Upper lobe of right lung (tissue), 1 donor: ENCODE data around the gene SYK. TPM values are rescaled to one million over a fixed set of nuclear protein-coding genes. Genes with fewer than 3 reads are reported as not detected.
A peak's percentile ranks its signal among the peaks of the same experiment; 100 is the strongest.
"Not testable (repeated sequence)": the region's sequence is repeated elsewhere in the genome, so short reads cannot be mapped to it uniquely, and the experiment has no call there.

Source experiments
- ATAC-seq: fragments of 200-7000 bp; cut with Tn5 transposase; one replicate; pipeline ENCODE4 v1.9.1; 2020; ENCODE audit warnings: mild to moderate bottlenecking, moderate library complexity
- DNase-seq: peaks from one replicate; pipeline ENCODE4 v3.0.0-alpha.2; 2020
- H3K27ac ChIP-seq: fragments of 200-600 bp; one replicate; pipeline ENCODE4 v1.8.0; 2022
- H3K27me3 ChIP-seq: fragments of 200-600 bp; one replicate; pipeline ENCODE4 v1.8.0; 2022; ENCODE audit warnings: mild to moderate bottlenecking
- H3K36me3 ChIP-seq: fragments of 200-600 bp; one replicate; pipeline ENCODE4 v1.8.0; 2022
- H3K4me1 ChIP-seq: fragments of 200-600 bp; one replicate; pipeline ENCODE4 v1.8.0; 2022
- H3K4me3 ChIP-seq: fragments of 200-600 bp; one replicate; pipeline ENCODE4 v1.8.0; 2022; ENCODE audit warnings: mild to moderate bottlenecking
- H3K9me3 ChIP-seq: fragments of 200-600 bp; one replicate; pipeline ENCODE4 v1.8.0; 2022
- intact Hi-C: fragments of 100-400 bp; cut with DNase I; formaldehyde crosslinking; loops from one replicate; pipeline ENCODE4 v1.11.0; 2022
- total RNA-seq: library from RNA; stranded (reverse); fragmentation: NEBNext Ultra II Directional; extraction: Animal tissue kit (Norgen Biotek cat#: 25700); gene quantifications from one replicate; pipeline ENCODE4 v1.2.1, GENCODE V29; 2021
- TF ChIP-seq, protein P1 (sequence below): fragments of 200-600 bp; IDR thresholded peaks from one replicate; pipeline ENCODE4 v1.8.0; 2022; ENCODE audit warnings: antibody characterized with exemption
- donor health status: DM: no; HTN: yes; CAD: no; lungs with severe emphysema.

The SYK gene
- total RNA-seq, 1 donor from 2014 or later, result 63.8 TPM

DNA sequence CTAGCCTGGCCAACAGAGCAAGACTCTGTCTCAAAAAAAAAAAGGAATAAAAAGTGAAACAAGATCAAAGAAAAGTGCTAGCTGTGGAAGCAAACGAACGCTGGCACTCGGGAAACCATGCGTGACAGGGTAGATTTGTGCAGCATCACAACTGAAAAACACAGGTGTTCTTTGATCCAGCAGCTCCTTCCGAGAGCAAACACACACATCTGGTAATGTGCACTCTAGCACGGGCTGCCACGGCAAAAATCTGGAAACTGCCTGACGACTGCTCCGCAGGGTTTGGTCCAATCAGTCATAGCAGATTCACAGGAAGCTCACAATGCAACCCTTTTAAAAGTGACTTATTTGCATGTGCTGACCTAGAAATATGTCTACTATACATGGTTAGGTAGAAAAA, 80.0 kb downstream of the SYK start:
- Histone ChIP-seq H3K4me3 (no peak overlapping the region), H3K27me3 (no peaks in the 10 kb centered on the region), H3K36me3 (peaks cover 26% of the 10 kb centered on the region), H3K27ac (no peak overlapping the region), H3K9me3 (no peaks in the 10 kb centered on the region), H3K4me1 (no peaks in the 10 kb centered on the region)
- intact Hi-C loops, result no loop called here
- ATAC-seq, result no peak
- TF ChIP-seq, protein P1, sequence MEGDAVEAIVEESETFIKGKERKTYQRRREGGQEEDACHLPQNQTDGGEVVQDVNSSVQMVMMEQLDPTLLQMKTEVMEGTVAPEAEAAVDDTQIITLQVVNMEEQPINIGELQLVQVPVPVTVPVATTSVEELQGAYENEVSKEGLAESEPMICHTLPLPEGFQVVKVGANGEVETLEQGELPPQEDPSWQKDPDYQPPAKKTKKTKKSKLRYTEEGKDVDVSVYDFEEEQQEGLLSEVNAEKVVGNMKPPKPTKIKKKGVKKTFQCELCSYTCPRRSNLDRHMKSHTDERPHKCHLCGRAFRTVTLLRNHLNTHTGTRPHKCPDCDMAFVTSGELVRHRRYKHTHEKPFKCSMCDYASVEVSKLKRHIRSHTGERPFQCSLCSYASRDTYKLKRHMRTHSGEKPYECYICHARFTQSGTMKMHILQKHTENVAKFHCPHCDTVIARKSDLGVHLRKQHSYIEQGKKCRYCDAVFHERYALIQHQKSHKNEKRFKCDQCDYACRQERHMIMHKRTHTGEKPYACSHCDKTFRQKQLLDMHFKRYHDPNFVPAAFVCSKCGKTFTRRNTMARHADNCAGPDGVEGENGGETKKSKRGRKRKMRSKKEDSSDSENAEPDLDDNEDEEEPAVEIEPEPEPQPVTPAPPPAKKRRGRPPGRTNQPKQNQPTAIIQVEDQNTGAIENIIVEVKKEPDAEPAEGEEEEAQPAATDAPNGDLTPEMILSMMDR, result no peak
- no peak for DNase-seq

DNA sequence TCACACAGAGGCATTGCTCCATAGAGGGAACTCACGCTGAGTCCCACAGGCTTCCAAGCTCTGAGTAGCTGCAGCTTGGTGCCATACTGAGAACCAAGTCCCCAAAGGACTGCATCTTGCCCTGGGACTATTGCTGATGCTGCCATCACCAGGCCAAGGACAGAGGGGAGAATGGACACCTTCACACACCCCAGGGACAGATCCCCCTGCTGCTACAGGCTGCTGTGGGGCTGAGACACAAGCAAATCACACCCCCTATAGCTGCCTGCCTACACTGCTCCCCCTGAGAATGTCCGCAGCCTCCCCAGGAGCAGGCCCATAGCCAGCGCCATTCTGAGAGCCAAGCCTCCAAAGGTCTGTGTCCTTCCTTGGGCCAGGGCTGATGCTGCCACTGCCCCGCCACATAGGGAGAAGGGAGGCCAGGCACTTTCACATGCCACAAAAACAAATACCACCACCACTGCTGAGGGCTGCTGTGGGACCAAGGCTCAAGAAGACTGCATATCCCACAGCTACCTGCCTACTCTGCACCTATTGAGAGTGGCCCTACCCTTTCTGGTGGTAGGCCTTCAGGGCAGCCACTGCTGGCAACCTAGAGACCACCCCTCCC, 81.5 kb downstream of the SYK start:
- H3K4me3 ChIP-seq, result no peak overlapping the region
- DNase-seq (no peak), ATAC-seq (peak; percentile 23)
- peaks cover 22% of the 10 kb centered on the region for H3K36me3 ChIP-seq
- no peaks in the 10 kb centered on the region for H3K4me1 ChIP-seq
- no peak overlapping the region for H3K27ac ChIP-seq
- intact Hi-C loops, result no loop called here
- H3K9me3 ChIP-seq, result no peaks in the 10 kb centered on the region
- no peaks in the 10 kb centered on the region for H3K27me3 ChIP-seq
- TF ChIP-seq, protein P1, result no peak

DNA sequence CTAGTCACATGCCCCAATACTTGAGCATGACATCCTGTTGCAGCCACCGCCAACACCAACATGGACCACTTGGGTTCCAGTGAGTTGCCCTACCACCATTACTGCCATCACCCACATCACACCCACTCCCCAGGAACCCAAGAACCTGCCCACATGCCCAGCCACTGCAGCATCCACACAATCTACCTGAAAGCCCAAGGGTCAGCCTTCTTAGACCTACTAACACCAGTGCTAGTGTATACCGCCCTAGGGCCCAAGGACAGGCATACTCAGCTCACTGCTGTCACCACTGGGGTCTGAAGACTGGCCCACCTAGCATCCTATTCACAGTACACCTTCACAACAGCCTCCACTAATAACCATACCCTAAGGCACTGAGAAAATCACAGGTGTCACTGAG, 82.0 kb downstream of the SYK start:
- DNase-seq (no peak), ATAC-seq (peak; percentile 26)
- Histone ChIP-seq H3K9me3 (no peaks in the 10 kb centered on the region), H3K4me1 (no peaks in the 10 kb centered on the region), H3K4me3 (no peak overlapping the region), H3K36me3 (peaks cover 24% of the 10 kb centered on the region), H3K27me3 (no peaks in the 10 kb centered on the region), H3K27ac (no peak overlapping the region)
- intact Hi-C loops, result no loop called here
- TF ChIP-seq, protein P1, result no peak

DNA sequence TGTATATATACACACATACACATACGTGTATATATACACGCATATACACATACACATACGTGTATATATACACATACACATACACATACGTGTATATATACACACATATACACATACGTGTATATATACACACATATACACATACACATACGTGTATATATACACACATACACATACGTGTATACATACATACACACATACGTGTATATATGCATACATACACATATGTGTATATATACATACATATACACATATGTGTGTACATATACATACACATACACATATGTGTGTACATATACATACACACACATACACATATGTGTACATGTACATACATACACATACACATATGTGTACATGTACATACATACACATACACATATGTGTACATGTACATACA, 82.6 kb downstream of the SYK start:
- no peak for DNase-seq
- Histone ChIP-seq H3K27ac (no peak overlapping the region), H3K4me3 (no peak overlapping the region), H3K36me3 (peaks cover 24% of the 10 kb centered on the region), H3K9me3 (no peaks in the 10 kb centered on the region), H3K27me3 (no peaks in the 10 kb centered on the region), H3K4me1 (no peaks in the 10 kb centered on the region)
- ATAC-seq, result no peak
- intact Hi-C loops, result no loop called here
- TF ChIP-seq, protein P1, result no peak

DNA sequence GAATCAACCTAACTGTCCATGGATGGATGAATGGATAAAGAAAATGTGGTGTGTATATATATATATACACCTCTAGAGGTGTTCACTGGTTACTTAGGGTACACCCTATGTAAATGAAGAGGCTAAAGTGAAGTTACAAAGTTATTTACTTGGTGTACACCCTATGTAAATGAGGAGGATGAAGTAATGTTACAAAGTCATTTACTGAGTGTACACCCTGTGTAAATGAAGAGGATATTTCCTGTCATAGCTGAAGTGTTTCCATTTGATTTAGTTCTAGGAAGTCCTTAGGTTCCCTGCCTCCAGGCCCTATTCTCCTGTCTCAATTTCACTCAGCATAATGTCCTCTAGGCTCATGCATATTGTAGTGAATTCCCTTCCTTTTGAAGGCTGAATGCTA, 85.2 kb downstream of the SYK start:
- H3K4me3 ChIP-seq, DNase-seq, H3K4me1 ChIP-seq, intact Hi-C loops, ATAC-seq, H3K27me3 ChIP-seq, H3K27ac ChIP-seq, H3K9me3 ChIP-seq: not testable (repeated sequence)
- peaks cover 21% of the 10 kb centered on the region for H3K36me3 ChIP-seq

DNA sequence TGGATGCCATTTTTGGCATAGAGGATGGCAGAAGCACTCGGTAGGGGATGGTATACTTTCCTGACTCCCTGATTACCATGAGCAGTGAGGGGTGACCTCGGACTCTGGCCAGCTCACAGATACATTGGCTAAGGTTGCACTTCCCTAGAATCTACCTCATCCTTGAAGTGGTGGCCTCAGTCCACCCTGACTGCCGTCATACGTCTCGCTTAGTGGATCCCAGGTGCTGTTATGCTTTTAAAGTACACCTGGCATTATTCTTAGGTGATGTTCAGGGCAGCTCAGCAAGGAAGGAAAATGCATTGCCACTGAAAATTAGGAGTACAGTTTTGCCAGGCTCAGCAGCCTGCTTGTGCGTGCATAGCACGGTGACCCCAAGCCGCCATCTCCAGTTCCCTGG, 87.3 kb downstream of the SYK start:
- H3K27ac ChIP-seq, result no peak overlapping the region
- H3K4me3 ChIP-seq, result no peak overlapping the region
- ATAC-seq (no peak), DNase-seq (no peak)
- H3K27me3 ChIP-seq, result no peaks in the 10 kb centered on the region
- no peaks in the 10 kb centered on the region for H3K9me3 ChIP-seq
- no peaks in the 10 kb centered on the region for H3K4me1 ChIP-seq
- peaks cover 21% of the 10 kb centered on the region for H3K36me3 ChIP-seq
- TF ChIP-seq, protein P1, result no peak
- intact Hi-C loops, result no loop called here
